GM18907 (cell line): Measurements from ENCODE around the gene GPC3.
"Not testable (repeated sequence)": the region's sequence is repeated elsewhere in the genome, so short reads cannot be mapped to it uniquely, and the experiment has no call there.

Source experiments
- ATAC-seq: cut with Tn5 transposase; IDR thresholded peaks from one replicate; pipeline ENCODE4 v1.9.1; 2021; ENCODE audit warnings: mild to moderate bottlenecking, moderate library complexity; ENCODE audit not compliant: unreplicated experiment

The GPC3 gene

DNA sequence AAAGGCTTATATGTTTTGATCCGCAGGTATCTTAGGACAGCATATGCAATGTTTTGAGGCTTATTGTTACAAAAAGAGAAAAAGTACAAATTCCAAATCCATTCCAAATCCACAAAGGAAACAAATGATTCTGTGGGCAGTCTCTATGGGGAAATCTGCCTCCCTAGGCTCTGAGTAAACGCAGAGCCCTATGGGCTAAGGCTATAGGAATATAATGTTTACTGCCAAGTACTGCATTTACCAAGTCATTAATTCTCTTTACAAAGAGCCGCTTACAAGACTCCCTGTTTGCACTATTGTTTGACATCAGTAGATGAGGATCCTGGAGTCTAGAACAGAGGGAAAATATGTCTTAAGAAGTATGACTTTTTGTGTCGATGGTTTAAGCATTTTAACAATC, 357.7 kb downstream of the GPC3 start:
- no peak for ATAC-seq

DNA sequence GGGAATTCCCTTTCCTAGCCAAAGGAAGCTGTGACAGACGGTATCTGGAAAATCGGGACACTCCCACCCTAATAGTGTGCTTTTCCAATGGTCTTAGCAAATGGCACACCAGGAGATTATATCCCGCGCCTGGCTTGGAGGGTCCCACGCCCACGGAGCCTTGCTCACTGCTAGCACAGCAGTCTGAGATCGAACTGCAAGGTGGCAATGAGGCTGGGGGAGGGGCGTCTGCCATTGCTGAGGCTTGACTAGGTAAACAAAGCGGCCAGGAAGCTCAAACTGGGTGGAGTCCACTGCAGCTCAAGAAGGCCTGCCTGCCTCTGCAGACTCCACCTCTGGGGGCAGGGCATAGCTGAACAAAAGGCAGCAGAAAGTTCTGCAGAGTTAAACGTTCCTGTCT, 364.0 kb downstream of the GPC3 start:
- not testable (repeated sequence) for ATAC-seq

GRCh38 chrX:133611676-133612075, 373.7 kb downstream of the GPC3 start:
- no peak for ATAC-seq

DNA sequence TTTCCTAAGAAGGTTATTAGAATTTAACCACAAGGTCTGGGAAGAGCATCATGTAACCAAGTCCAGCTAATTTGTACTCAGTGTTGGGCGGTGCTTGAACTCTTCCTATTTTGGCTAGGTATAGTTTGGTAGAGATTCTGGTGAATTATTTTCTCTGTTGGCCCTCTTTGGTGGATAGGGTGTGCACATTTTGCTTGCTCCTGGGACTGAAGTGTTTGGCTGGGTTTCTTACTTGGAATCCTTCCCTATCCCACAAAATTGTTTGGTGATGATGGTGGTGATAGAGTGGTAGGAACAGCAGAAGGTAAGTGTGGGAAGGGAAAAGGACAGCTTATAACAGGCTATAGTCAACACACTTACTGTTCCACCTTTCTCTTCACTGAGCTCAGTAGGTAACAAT, 375.3 kb downstream of the GPC3 start:
- ATAC-seq = no peak

DNA sequence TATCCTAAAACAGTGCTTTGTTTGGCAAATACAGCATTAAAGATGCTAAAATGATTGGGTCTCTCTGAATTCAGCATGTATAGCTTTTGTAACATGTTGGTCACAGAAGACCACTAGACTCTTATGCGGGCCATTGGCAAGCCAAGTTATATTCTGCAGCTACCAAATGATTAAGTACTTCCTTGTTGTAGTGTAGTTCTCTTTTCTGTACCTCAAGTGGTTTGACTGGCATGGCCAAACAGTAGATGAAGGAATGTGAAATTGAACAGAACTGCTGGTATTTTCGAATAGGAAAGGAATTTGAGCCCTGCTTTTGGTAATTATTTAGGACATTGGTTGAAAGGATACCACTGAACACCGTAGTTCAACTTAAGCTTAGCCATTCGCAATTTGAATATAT, 376.2 kb downstream of the GPC3 start:
- no peak for ATAC-seq

GRCh38 chrX:133608406-133608805, 377.0 kb downstream of the GPC3 start:
- ATAC-seq = no peak

GRCh38 chrX:133607419-133608348, 377.7 kb downstream of the GPC3 start:
- no peak for ATAC-seq

GRCh38 chrX:133606990-133607389, 378.4 kb downstream of the GPC3 start:
- no peak for ATAC-seq

GRCh38 chrX:133604801-133605200, 380.6 kb downstream of the GPC3 start:
- no peak for ATAC-seq

DNA sequence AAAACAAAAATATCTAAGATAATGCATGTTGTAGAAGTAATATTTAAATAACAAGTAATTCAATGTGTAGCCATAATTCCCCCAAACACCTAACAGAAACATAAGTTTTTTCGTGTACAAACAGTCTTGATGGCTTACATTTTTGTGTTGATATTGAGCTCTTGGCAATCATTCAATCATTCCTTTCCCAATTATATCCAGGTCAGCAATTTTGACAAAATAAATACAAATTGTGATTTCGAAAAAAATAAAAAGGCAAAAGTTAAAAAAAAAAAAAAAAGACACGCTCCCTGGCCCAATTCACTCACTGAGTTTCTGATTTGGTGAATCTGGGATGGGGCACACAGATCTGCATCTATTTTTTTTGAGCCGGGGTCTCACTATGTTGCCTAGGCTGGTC, 382.5 kb downstream of the GPC3 start:
- no peak for ATAC-seq

GRCh38 chrX:133601116-133601515, 384.3 kb downstream of the GPC3 start:
- no peak for ATAC-seq

DNA sequence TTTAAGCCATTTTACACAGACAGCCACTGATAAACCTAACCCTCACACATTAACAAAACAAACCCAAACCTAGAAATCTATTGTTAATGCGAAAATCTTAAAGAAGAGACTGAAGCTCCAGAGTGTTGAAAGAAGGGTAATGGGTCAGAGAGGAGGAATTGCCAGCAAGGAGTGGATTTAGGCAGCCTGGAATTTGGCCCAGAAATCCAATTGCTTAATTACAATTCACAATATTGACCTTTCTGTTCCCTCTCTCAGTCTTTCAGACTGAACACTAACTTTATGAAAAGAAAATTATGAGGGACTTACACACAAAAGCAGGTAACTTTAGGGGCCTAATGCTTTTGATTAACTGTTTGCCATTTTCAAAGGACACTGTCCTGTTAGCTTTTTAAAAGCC, 384.9 kb downstream of the GPC3 start:
- no peak for ATAC-seq

DNA sequence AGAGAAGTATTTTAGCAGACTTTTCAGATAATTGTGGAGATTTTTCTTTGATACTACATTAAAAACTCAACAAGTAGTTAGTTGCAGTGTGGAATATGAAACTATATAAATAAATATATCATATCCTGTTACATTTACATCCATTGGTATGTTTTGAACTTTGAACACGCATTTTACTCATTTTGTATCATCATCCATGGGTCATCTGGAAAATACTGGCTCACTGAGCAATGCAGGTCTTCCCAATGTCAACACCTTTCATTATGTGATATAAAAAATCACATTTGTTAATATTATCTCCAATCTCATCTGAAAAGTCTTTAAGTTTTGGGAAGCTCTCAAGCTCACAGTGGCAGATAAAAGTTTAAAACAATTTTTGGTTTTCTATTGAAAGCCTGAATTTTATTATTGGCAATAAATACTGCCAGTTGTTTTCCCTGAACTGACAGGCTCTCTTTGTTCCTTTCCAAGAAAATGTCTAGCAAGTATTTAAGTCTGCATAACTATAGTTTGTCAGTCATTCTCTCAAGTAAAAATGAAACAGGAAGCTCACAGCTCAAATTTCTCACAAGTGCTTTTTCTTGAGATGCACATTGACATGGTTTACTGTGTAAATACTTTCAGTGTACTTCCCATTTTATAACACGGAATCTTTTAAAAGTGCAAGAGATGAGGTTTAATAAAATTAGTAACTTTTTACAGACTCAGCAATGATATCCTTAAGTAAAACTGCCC, 386.6 kb downstream of the GPC3 start:
- no peak for ATAC-seq

DNA sequence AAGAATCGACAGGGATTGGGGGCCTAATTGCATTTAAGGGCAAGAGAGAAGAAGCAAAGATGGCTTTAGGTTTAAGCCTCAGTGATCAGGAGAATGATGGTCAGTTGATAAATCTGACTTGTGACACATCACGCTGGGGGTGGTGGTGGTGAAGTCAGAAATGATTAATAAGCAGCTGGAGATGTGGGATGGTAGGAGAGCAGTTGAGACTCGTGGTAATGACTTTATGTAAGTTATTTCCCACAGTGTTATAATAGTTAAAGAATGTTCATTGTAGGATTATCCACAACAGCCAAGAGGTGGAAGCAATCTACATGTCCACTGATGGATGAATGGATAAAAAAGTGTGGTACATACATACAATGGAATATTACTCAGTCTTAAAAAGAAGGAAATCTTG, 391.2 kb downstream of the GPC3 start:
- ATAC-seq = no peak

DNA sequence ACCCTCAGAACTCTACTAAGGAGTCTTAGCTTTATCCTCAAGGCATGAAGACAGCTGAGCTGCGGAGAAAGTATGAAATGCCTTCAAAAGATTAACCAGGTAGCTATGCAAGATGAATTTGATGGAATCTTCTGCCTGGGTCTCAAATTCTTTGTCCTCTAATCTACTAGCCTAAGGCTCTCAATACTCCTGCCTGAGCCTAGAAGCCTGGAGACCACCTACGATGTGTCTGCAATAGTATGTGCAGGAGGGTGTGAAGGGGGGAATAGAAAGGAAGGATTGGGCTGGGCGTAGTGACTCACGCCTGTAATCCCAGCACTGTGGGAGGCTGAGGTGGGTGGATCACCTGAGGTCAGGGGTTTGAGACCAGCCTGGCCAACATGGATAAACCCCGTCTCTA, 391.9 kb downstream of the GPC3 start:
- no peak for ATAC-seq

- ATAC-seq = no peak
Measured at GRCh38 chrX:133590703-133591505, 394.5 kb downstream of the GPC3 start.

- no peak for ATAC-seq
Measured at GRCh38 chrX:133588827-133589226, 396.6 kb downstream of the GPC3 start.

DNA sequence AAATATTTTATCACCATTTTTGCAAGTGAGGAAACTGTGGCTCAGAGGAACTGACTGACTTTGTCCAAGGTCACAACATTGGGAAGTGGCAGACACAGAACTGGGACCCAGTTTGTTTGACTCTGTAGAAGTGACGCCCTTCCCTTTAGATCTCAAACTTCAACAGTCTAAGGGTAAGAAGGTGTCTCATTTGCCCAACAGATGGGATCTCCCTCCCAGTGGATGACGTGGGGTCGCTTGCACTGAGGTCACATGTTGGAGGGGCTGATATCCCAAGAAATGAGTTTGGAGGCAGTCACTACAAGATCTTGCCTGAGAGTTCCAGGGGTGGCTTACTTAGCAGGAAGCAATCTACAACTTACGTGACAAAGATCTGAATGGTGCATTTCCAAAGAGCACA, 397.6 kb downstream of the GPC3 start:
- ATAC-seq = no peak

- ATAC-seq = no peak
Measured at GRCh38 chrX:133587071-133587470, 398.3 kb downstream of the GPC3 start.

GRCh38 chrX:133586443-133586842, 399.0 kb downstream of the GPC3 start:
- ATAC-seq = no peak

- no peak for ATAC-seq
Measured at GRCh38 chrX:133583825-133584224, 401.6 kb downstream of the GPC3 start.
